SU-DHL-6 (cell line): ENCODE data around the gene INF2.
"Not testable (repeated sequence)": the region's sequence is repeated elsewhere in the genome, so short reads cannot be mapped to it uniquely, and the experiment has no call there.

Experiments used
- H2AFZ ChIP-seq: fragments of 200-600 bp; sonication (generic); 2 replicates; pipeline ENCODE4 v1.6.1; 2014; ENCODE audit warnings: low read depth, mild to moderate bottlenecking, moderate library complexity, mixed read lengths, antibody characterized with exemption, low read length; ENCODE audit not compliant: severe bottlenecking
- H3F3A ChIP-seq: fragments of 200-600 bp; shearing (Covaris generic); 2 replicates; pipeline ENCODE4 v1.6.0; 2016; ENCODE audit warnings: antibody characterized with exemption, mild to moderate bottlenecking; ENCODE audit not compliant: insufficient read depth
- H3K27ac ChIP-seq: fragments of 200-600 bp; sonication (generic); 2 replicates; pipeline ENCODE4 v1.5.1; 2016; ENCODE audit warnings: low read depth, mild to moderate bottlenecking, low read length, moderate library complexity, mixed read lengths
- H3K27me3 ChIP-seq: fragments of 200-600 bp; sonication (generic), shearing (Covaris generic); 2 replicates; pipeline ENCODE4 v1.6.0; 2014; ENCODE audit warnings: mild to moderate bottlenecking, low read length
- H3K36me3 ChIP-seq: fragments of 200-600 bp; sonication (generic); 2 replicates; pipeline ENCODE4 v1.6.1; 2014; ENCODE audit warnings: mild to moderate bottlenecking, low read length, mixed read lengths
- H3K4me2 ChIP-seq: fragments of 300-600, 200-600 bp; shearing (Covaris generic), sonication (generic); 2 replicates; pipeline ENCODE4 v1.6.0; 2014; ENCODE audit warnings: low read length, low read depth, mild to moderate bottlenecking; ENCODE audit not compliant: poor library complexity, severe bottlenecking
- H3K4me3 ChIP-seq: fragments of 200-600 bp; sonication (generic); 2 replicates; pipeline ENCODE4 v1.5.1; 2014; ENCODE audit warnings: antibody characterized with exemption, low read length, mild to moderate bottlenecking, mixed read lengths; ENCODE audit not compliant: insufficient read depth, poor library complexity, severe bottlenecking
- H3K79me2 ChIP-seq: fragments of 200-600 bp; sonication (generic); 2 replicates; pipeline ENCODE4 v1.6.1; 2014; ENCODE audit warnings: mild to moderate bottlenecking, low read length, moderate library complexity; ENCODE audit not compliant: insufficient read depth
- H3K9ac ChIP-seq: fragments of 200-600 bp; sonication (generic); 2 replicates; pipeline ENCODE4 v1.7.0; 2014; ENCODE audit warnings: mild to moderate bottlenecking, low read length
- H3K9me2 ChIP-seq: fragments of 200-600 bp; sonication (generic); replicated peaks from 2 replicates; pipeline ENCODE4 v1.6.1; 2014; ENCODE audit warnings: low read length; ENCODE audit not compliant: insufficient read depth
- H3K9me3 ChIP-seq: fragments of 200-600 bp; sonication (generic); 2 replicates; pipeline ENCODE4 v1.6.1; 2014; ENCODE audit warnings: low read length, mixed read lengths; ENCODE audit not compliant: insufficient read depth
- H4K20me1 ChIP-seq: fragments of 200-600 bp; sonication (generic); 2 replicates; pipeline ENCODE4 v1.6.1; 2014; ENCODE audit warnings: low read depth, mild to moderate bottlenecking, antibody characterized with exemption, low read length, moderate library complexity, mixed read lengths
- EZH2phosphoT487 ChIP-seq: fragments of 200-600 bp; sonication (generic), shearing (Covaris generic); conservative IDR thresholded peaks from 2 replicates; pipeline ENCODE4 v1.6.1; 2018; ENCODE audit warnings: mild to moderate bottlenecking, antibody characterized with exemption, low read length, moderate library complexity, mixed read lengths
- TF ChIP-seq, protein P1 (sequence below): fragments of 200-600 bp; sonication (generic); IDR thresholded peaks from one replicate; pipeline ENCODE4 v1.5.1; 2017; ENCODE audit warnings: antibody characterized with exemption, mild to moderate bottlenecking, low read length, moderate library complexity; ENCODE audit not compliant: insufficient read depth, poor library complexity, severe bottlenecking

INF2 gene

DNA sequence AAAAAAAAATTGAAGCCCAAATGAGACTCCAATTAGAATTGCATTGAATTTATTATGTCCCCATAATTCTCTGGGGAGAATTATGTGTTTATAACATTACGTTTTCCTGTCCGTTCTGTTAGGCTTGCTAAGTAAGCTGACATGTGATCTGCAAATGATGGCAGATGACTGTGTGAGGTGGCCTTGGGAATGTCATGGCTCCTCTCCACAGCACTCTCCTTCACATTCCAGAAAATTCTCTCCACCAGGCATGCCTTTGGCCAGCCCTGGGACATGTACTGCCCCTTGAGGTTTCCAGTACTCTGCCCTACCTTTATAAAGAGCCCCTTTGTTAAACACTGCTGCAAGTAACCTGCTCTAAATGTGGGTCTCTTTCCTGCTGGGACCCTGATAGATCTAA is 28.3 kb upstream of the INF2 start:
- Histone ChIP-seq H3K4me2 (peak overlapping the region; percentile 53), H3K9me2 (no peaks in the 10 kb centered on the region), H3K27me3 (no peaks in the 10 kb centered on the region), H3K79me2 (no peaks in the 10 kb centered on the region), H3K9ac (peak overlapping the region; percentile 53), H2AFZ (no peak overlapping the region), H3K9me3 (no peaks in the 10 kb centered on the region), H3K36me3 (no peaks in the 10 kb centered on the region), H3K27ac (peak overlapping the region; percentile 97), H3K4me3 (no peak overlapping the region), H3F3A (peaks cover 59% of the 10 kb centered on the region), H4K20me1 (no peaks in the 10 kb centered on the region)
- no peak for TF ChIP-seq EZH2phosphoT487
- TF ChIP-seq, protein P1, sequence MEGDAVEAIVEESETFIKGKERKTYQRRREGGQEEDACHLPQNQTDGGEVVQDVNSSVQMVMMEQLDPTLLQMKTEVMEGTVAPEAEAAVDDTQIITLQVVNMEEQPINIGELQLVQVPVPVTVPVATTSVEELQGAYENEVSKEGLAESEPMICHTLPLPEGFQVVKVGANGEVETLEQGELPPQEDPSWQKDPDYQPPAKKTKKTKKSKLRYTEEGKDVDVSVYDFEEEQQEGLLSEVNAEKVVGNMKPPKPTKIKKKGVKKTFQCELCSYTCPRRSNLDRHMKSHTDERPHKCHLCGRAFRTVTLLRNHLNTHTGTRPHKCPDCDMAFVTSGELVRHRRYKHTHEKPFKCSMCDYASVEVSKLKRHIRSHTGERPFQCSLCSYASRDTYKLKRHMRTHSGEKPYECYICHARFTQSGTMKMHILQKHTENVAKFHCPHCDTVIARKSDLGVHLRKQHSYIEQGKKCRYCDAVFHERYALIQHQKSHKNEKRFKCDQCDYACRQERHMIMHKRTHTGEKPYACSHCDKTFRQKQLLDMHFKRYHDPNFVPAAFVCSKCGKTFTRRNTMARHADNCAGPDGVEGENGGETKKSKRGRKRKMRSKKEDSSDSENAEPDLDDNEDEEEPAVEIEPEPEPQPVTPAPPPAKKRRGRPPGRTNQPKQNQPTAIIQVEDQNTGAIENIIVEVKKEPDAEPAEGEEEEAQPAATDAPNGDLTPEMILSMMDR: no peak

DNA sequence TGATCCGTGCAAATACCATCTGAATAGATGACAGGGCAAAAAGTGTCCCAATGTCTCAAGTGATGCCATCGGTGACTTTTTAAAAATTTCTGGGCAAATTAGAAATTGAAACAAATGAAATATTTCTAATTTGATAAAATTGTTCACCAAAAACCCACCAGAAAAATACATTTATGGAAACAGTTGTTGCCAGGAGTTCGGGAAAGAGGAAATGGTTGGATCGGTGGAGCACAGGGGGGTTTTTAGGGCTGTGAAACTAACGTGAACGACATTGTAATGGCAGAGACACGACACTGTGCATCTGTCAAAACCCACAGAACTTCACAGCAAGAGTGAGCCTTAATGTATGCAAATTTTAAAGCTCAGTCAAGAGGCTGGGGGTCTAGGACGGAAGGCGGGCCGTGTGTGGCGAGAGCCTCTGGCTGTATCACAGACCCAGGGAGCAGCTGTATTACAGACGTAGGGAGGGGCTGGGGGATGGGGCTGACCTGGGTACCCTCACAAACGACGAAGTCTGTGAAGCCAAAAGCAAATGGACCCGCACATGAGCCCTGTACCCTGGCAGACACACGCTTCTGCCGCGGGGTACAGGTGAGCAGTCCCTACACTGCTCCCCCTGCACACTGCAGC is 27.8 kb upstream of the INF2 start:
- not testable (repeated sequence) for H3K79me2 ChIP-seq, H4K20me1 ChIP-seq, H3K36me3 ChIP-seq, H3K9me3 ChIP-seq, H3K27me3 ChIP-seq, H2AFZ ChIP-seq, H3K9me2 ChIP-seq, H3K4me3 ChIP-seq
- Histone ChIP-seq H3K4me2 (peak overlapping the region; percentile 53), H3K9ac (peak overlapping the region; percentile 53), H3K27ac (peak overlapping the region; percentile 97), H3F3A (peaks cover 53% of the 10 kb centered on the region)

DNA sequence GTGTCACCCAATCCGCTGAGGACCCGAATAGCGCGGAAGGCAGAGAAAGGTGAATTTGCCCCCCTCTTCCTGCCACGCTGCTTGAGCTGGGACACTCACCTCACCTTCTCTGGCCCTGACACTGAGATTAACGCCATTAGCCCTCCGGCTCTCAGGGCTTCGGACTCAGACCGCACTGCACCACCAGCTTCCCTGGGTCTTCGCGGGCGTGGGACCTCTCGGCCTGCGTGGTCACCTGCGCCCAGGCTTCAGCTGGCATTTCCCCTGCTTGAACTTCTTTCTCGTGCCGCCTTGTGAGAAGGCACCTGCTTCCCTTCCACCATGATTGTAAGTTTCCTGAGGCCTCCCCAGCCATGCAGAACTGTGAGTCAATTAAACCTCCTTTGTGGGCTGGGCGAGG is 26.9 kb upstream of the INF2 start:
- H3K27ac ChIP-seq, H3K9me2 ChIP-seq, H3K36me3 ChIP-seq, H3K79me2 ChIP-seq, H3K9me3 ChIP-seq, H3K4me2 ChIP-seq, H3K9ac ChIP-seq, H3K27me3 ChIP-seq, H3K4me3 ChIP-seq, H2AFZ ChIP-seq, H4K20me1 ChIP-seq: not testable (repeated sequence)
- peaks cover 45% of the 10 kb centered on the region for H3F3A ChIP-seq

DNA sequence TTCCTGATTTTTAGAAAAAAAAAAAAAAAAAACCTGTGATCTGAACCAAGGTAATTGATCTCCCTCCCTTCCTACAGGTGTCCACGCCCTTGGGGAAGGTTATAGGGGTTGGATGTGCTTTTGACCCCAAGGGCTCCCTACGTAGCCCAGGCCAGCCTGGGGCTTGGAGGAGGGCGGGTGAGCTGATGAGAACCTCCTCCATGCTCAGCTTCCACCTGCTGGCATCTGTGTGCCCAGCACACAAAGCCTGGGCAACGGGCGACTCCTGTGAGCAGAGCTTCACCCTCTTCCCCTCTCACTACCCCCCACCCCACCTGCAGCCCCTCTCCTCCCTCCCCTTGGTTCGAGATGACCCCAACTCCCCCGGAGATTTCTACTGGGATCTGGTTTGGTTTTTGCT is 25.3 kb upstream of the INF2 start:
- H3K9me3 ChIP-seq: no peaks in the 10 kb centered on the region
- H3K9me2 ChIP-seq: no peaks in the 10 kb centered on the region
- no peaks in the 10 kb centered on the region for H4K20me1 ChIP-seq
- no peaks in the 10 kb centered on the region for H3K36me3 ChIP-seq
- H3K27ac ChIP-seq: no peak overlapping the region
- H3K9ac ChIP-seq: no peak overlapping the region
- no peaks in the 10 kb centered on the region for H3K27me3 ChIP-seq
- peaks cover 29% of the 10 kb centered on the region for H3F3A ChIP-seq
- H3K4me2 ChIP-seq: no peak overlapping the region
- no peaks in the 10 kb centered on the region for H3K79me2 ChIP-seq
- H2AFZ ChIP-seq: no peak overlapping the region
- TF ChIP-seq, protein P1: no peak
- no peak for TF ChIP-seq EZH2phosphoT487
- H3K4me3 ChIP-seq: no peak overlapping the region
